Fibroblast of skin of right biceps (primary cell): Measurements from ENCODE around the gene CRYBG1.
A peak's percentile ranks its signal among the peaks of the same experiment; 100 is the strongest.
"Not testable (repeated sequence)": the region's sequence is repeated elsewhere in the genome, so short reads cannot be mapped to it uniquely, and the experiment has no call there.

Experiments
- DNase-seq: peaks from one replicate; pipeline ENCODE4 v3.0.0-alpha.2; 2013

Gene CRYBG1

DNA sequence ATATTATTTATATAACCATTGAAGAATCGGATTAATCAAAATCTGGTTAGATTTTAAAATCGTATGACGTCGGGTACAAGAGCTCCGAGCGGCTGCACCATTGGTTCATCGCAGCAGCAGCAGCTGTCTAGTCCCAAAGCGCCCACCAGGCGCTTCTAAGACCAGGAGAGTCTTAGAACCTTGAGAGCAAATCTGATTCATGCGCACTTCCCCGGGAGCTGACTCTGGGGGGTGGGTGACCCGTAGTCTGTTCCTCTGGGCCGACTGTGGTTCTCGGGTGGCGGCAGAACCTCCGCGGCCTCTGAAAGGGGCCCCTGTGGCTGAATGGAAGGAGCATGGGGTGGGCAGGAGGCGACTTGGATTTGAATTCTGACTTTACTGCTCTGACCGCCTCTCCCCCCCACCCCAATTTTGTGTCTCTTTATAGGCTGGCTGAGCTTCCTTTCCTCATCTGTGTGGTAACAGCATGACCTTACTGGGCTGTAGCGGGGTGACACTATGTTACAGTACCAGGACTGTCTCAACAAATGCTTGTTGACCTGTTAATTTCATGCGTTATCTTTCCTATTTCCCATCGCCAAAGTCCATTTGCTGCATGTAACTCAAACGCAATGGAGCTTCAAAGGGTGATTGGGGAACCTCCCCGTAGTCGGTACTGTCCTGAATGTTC, 149.0 kb downstream of the CRYBG1 start:
- DNase-seq, result peak; percentile 75

DNA sequence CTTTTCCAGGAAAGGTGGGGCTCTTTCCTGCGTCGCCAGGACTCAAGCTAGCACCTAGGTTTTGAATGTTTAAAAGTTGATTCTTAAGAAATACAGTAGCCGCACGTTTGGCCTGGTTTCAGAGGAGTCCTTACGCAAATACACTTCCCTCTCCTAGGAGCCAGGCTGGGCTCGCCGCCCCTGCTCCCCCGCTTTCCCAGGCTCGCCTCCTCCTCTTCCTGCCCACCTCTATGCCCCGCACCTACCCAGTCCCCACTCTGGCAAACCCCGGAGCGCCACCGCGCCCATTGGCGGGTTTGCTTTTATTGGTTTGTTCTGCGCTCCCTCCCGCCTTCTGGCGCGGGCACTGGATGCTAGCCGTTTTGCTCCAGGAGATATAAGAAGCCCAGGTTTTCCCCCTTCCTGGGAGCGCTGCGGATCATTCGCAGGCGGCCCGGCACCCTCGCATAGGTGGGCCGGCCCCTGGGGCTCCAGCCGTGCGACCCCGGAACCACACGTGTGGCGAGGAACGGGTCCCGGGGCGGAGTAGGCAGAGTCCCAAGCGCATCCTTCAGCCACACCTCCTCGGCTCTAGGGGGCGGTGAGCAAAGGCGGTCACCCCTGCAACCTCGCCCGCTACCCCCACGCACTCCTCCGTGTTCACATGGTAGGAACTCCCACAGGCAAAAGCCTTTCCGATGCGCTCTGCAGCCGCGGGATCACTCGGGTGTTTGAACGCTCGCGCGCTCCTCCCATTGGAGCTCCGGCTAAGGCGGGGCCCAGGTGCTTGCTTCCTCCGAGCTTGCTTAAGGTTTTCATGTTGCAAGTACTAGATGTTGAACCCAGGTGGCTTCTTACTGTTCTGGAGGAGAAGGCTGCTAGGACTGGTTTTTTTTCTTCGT, 149.8 kb downstream of the CRYBG1 start:
- peak; percentile 76 for DNase-seq

DNA sequence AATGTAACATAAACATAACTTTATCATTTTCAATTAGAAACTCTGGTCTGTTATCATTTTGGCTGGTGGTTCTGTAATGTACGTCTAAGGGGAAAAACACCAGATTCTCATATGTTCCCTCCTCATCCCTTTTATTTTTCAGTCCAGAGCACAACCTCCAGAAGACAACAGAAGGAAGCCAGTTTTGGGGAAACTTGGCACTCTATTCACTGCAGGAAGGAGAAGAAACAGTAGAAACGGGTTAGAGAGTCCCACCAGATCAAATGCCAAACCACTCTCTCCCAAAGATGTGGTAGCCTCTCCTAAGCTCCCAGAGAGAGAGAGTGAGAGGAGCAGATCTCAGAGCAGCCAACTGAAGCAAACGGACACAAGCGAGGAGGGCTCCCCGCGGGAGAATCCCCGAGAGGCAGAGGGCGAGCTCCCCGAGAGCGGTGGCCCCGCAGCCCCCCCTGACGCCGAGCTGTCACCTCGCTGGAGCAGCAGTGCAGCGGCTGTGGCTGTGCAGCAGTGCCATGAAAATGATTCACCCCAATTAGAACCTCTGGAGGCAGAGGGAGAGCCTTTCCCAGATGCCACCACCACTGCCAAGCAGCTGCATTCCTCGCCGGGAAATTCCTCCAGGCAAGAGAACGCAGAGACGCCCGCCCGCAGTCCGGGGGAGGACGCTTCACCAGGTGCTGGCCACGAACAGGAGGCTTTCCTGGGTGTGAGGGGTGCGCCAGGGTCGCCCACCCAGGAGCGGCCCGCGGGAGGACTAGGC, 151.0 kb downstream of the CRYBG1 start:
- peak; percentile 69 for DNase-seq

DNA sequence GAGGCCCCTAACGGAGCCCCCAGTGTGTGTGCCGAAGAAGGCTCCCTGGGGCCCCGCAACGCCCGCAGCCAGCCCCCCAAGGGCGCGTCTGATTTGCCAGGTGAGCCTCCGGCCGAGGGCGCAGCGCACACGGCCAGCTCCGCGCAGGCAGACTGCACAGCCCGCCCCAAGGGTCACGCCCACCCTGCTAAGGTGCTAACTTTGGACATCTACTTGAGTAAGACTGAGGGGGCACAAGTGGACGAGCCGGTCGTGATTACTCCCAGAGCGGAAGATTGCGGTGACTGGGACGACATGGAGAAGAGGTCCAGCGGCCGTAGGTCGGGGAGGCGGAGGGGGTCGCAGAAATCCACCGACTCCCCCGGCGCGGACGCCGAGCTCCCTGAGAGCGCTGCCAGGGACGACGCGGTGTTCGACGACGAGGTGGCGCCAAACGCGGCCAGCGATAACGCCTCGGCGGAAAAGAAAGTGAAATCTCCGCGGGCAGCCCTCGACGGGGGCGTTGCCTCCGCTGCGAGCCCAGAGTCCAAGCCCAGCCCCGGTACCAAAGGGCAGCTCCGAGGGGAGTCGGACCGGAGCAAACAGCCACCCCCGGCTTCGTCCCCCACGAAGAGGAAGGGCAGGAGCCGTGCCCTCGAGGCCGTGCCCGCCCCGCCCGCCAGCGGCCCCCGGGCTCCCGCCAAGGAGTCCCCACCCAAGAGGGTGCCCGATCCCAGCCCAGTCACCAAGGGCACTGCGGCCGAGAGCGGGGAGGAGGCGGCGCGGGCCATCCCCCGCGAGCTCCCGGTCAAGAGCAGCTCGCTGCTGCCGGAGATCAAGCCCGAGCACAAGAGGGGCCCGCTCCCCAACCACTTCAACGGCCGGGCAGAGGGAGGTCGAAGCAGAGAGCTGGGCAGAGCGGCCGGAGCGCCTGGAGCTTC, 151.8 kb downstream of the CRYBG1 start:
- peak; percentile 63 for DNase-seq

DNA sequence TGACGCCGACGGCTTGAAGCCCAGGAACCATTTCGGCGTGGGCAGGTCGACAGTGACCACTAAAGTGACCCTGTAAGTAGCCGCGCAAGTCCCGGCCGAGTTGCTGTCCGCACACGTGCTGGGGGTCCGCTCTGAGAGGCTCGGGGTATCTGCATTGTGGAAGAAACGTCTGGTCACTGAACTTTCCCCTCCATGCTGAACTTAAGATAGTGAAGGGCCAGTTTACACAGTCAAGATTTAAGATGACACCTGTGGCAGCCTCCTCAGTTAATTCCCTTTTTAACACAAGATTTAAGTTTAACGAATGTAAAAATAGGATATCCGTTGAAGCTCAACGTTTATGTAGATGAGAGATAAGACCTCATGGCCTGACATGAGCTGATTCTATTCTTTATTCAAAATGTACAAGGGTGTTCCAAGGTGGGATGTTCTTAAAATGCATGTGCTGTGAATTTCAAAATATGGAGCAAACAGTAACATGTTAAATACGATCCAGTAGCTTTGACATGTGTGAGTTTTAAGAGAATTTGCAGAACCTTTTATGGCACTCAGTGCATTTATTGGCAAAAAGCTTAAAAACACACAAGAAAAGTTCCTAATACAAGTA, 152.6 kb downstream of the CRYBG1 start:
- DNase-seq, result no peak

DNA sequence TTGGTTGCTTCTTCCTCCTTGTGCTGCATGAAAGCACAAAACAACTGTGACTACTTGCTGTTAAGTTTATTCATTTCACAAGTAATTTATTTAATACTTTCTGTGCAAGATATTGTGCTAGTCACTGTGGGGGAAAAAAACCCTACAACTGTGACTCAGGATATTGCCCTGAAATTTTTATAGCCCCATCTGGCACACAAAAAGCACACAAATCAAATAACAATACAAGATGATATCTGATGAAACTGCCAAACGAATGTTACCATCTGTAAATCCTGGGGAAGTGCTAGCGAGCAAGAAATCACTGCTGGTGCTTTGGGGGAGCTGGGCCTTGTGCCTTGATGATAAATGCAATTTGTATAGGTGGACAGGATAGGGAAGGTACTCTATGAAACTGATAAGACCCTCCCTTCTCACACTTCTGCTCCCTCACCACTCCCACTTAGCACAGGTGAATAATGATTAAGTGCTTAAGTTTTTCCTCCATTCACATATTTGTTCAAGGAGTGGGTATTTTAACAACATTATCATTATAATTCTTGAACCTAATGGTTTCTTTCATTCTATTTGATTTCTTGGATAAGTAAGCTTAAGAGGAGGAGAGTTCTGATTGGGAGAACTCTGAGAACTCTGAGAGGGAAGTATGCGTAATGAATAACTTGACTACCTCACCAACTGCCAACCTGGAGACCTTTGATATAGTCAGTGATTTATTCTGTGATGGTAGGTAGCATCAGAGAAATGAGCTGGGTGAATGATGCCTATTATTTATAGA, 153.5 kb downstream of the CRYBG1 start:
- DNase-seq, result peak; percentile 52

DNA sequence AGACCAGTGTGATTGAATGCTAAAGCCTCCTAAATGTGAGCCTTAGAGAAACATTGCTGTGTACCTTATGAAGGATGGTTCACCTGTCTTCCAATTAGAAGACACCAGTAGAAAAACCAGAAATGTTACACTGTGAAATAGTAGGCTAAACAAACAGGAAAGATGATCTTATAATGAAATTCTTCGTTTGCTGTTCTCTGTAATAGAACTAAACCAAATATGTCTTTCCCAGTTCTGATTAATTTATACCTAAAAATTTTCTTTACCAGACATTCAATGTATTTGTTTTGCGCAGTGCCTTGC, 154.0 kb downstream of the CRYBG1 start:
- no peak for DNase-seq

DNA sequence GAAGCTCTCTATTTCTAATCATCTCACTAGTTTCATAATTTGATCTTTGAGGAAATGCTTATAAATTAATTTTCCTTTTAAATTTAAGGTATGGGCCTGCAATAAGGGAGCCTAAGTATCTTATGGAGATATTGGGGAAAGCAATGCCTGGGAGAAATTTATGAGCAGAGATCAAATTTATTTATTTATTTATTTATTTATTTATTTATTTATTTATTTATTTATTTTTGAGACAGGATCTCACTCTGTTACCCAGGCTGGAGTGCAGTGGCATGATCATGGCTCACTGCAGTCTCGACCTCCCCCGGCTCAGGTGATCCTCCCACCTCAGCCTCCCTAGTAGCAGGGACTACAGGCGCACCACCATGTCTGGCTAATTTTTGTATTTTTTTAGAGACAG, 155.1 kb downstream of the CRYBG1 start:
- DNase-seq, result not testable (repeated sequence)

DNA sequence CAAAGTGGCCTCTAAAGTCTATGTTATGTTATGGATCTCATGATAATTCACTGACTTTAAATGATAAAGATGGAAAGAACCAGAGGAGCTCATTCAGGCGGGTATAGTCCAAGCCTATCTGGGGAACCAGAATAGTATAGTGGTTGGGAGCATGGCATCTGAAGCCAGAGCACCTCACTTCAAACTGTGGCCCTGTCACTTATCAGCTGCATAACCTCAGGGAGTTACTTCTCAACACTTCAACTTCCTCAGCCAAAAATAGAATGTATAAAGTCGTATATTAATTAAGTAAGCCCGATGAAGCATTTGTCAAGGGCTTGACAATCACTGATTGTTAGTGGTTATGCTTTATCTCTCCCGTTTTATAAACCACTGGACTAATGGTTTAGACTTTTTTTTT, 156.1 kb downstream of the CRYBG1 start:
- no peak for DNase-seq

DNA sequence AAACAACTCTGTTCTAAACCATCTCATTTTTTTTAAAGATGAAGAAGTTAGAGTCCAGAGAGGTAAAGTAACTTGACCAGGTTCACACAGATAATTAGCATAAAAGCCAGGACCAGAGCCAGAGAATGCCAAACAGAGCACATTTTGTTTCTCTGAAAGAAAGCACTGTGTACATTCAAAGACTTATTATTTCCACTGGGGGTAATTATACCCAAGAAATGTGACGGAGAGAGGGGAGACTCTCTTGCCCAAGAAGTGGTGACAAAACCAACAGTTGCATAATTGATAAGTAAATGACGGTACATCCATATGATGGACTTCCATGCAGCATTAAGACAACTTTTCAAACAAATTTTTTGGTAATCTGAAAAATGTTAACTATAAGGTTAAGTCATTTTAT, 157.2 kb downstream of the CRYBG1 start:
- no peak for DNase-seq

DNA sequence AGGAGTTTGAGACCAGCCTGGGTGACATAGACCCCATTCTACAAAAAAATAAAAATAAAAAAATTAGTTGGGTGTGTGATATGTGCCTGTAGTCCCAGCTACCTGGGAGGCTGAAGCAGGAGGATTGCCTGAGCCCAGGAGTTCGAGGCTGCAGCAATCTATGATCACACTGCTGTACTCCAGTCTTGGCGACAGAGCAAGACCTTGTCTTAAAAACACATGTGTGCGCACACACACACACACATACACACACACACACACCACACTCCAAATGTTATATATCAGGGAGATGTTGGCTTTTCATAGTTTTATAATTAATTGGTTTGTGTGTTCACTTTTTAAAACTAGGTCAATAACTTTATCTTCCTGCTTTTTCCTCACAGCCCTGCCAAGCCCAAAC, 158.2 kb downstream of the CRYBG1 start:
- DNase-seq, result no peak

DNA sequence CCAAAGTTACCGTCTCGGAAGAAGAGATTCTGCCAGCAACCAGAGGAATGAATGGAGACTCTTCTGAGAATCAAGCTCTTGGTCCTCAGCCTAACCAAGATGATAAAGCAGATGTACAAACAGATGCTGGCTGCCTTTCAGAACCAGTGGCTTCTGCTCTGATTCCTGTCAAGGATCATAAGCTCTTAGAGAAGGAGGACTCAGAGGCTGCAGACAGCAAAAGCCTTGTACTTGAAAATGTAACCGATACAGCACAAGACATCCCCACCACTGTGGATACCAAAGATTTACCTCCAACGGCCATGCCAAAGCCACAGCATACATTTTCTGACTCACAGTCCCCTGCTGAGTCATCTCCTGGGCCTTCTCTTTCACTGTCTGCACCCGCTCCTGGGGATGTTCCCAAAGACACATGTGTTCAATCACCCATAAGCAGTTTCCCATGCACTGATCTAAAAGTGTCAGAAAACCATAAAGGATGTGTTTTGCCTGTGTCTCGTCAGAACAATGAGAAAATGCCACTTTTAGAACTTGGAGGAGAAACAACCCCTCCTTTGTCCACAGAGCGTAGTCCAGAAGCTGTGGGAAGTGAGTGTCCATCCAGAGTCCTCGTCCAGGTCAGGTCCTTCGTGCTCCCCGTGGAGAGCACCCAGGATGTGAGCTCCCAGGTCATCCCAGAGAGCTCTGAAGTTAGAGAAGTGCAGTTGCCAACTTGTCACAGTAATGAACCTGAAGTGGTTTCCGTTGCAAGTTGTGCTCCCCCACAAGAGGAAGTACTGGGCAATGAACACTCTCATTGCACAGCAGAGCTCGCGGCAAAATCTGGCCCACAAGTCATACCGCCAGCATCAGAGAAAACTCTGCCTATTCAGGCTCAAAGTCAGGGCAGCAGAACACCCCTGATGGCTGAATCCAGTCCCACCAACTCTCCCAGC, 159.2 kb downstream of the CRYBG1 start:
- DNase-seq, result peak; percentile 100

DNA sequence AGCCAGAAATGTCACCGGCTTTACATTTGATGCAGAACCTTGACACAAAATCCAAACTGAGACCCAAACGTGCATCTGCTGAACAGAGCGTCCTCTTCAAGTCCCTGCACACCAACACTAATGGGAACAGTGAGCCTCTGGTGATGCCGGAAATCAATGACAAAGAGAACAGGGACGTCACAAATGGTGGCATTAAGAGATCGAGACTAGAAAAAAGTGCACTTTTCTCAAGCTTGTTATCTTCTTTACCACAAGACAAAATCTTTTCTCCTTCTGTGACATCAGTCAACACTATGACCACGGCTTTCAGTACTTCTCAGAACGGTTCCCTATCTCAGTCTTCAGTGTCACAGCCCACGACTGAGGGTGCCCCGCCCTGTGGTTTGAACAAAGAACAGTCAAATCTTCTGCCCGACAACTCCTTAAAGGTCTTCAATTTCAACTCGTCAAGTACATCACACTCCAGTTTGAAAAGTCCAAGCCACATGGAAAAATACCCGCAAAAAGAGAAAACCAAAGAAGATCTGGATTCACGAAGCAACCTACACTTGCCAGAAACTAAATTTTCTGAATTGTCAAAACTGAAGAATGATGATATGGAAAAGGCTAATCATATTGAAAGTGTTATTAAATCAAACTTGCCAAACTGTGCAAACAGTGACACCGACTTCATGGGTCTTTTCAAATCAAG, 160.3 kb downstream of the CRYBG1 start:
- DNase-seq, result no peak

DNA sequence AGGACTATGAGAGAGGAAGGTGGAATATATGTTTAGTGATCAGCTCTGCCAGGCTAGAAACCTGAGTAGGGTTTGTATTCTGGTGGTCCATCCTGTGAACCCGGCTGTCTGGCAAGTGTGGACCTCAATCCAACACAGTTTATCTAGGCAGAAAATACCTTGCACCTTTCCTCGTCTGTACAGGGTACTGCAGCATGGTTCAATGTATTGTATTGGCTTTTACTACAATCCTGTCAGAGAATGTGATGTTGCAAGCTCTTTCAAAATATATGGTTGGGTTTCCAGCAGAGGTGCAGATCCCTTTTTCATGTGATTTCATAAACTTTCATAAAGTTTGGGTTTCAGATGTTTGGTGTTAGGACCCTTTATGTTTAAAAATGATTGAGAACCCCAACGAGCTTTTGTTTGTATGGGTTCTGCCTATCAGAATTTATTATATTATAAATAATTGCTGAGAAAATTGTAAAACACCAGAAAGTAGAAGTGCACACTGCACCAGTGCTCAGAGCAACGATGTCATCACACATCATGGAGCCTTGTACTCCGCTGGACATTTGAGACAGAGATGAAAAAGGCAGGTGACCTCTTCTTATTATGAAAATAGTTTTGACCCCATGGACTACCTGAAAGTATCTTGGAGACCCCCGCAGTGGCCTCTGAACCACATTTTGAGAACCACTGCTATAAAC, 162.2 kb downstream of the CRYBG1 start:
- no peak for DNase-seq

DNA sequence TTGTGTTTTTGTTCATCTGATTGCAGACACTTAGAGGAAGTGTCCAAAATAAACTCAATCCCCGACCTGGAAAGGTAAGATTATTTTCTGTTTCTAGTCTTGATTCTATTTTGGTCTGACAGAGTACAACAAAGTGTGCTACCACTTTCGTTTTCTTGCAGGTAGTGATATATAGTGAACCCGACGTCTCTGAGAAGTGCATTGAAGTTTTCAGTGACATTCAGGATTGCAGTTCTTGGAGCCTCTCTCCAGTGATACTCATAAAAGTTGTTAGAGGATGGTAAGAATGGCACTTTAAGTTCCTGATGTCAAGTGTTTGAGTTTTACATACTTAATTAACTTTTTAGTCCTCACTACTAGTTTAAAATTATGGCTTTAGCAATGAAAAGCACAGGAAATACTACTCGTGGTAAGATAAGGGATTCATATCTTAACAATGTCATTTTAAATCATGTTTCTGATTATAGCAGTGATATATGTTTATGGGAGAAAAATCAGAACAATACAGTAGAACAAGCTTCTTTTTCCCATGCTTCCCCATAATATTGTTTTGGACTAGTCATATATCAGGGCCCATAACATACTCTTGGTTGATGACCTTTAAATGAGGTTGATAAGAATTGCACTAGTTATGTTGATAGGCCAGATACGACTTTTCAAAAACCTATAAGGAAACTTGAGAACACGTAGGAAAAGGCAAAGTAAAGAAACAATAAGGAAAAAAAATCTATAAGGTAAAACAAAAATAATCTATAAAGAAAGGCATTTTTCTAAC, 164.8 kb downstream of the CRYBG1 start:
- DNase-seq, result no peak

DNA sequence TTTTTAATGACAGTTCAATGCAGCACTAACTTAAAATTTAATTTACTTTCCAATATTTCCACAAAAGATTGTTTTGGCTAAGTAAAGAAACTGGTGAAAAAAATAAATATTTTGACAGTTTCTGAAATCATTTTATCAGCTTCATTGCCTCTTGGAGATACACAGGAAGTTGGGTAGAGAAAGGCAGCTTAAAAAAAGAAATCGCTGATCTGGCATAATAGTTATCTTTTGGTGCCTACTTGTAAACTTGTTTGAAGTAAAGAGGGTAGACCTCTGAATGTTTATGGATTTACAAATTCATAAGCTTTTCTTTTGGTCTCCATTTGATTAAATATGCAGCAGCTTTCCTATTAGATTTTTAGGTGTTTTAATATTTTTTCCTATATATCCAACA, 165.4 kb downstream of the CRYBG1 start:
- DNase-seq, result no peak

DNA sequence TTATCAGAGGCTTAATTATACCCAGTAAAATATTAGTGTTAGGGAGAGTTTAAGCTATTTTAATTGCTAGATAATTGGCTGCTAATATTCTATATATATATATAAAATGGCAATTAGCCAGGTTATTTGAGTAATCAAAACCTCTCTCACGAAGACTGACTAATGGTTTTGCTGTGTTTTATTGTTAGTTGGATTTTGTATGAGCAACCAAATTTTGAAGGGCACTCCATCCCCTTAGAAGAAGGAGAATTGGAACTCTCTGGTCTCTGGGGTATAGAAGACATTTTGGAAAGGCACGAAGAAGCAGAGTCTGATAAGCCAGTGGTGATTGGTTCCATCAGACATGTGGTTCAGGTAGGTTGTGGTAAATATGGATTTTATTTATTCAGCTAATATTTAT, 166.6 kb downstream of the CRYBG1 start:
- DNase-seq, result no peak

DNA sequence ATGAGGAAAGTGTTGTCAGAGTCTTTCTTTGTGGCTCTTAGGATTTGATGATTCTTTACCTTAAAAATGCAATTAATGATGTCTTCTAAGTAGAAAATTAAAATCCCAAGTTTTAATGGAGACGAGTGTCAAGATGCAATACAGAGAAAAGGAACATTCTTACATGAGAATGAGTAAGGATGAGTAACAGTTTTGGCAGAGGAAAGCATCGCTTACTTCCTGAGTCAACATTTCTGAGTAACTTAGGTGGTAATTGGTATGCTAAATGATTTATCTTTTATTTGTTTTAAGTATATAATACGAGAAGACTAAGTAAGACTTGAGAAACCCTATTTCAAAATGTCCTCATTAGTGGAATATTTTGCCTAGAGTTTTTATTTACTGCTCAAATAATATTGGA, 167.5 kb downstream of the CRYBG1 start:
- DNase-seq, result peak; percentile 97
